IPS-NIHi7 (cell line): ENCODE data around the gene FBL.
"Not testable (repeated sequence)": the region's sequence is repeated elsewhere in the genome, so short reads cannot be mapped to it uniquely, and the experiment has no call there.

Experiments
- DNase-seq: peaks from one replicate; pipeline ENCODE4 v3.0.0; 2012; ENCODE audit warnings: mixed read lengths; ENCODE audit errors: extremely low spot score

FBL gene

DNA sequence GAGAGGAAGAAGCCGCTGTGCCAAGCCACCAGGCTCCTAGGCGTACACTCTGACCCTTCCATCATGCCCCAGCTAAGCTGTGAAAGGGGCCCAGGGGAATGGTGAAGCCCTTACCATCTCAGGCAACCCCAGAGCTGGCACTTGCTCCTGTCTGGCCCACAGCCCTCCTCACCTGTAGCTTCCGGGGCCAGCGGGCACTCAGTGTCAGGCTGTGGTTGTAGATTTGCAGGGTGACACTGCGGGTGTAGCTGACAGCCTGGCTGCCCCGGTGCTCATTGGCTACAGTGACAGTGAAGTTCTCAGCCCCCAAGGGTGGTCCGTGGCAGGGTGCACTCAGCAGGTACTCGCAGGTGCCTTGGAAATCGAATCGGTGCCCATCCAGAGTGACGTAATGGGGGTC lies 30.3 kb upstream of the FBL start:
- not testable (repeated sequence) for DNase-seq

DNA sequence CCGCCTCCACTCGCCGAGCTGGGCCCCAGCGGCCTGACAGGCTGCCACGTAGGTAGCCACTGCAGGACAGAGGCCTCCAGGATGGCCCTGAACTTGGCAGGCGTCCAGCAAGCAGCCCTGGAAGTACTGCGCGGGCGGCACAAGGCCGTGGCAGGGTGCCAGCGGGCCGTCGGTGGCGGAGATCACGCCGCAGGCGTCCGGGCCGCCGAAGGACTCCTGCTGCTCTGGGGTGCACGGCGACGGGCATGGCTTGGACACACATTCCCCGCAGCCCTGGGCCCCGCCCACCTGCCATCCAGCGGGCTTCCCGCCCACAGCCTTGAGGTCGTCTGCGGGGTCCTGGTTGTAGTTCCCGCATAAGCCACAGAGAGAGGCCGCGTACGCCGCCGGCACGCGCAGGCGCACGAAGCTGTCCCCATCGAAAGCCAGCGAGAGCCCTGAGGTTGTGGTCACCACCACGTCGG lies 29.3 kb upstream of the FBL start:
- DNase-seq = not testable (repeated sequence)

DNA sequence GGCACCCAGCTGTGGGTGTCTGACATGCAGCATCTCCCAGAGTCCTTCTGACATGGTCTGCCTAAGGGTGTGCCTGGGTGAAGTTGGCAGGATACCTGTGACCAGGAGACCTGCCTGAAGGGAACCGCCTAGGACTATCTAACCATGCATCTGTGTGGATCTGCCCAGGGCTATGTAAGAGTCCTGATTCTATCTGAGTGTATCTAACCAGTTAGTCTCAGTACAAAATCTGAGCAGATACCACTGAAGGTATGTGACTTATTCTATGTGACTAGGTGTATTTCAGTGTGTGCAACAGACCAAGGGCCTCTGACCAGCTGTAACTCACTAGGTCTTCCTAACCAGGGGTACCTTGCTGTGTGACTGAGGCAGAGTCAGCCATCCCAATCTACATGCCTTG lies 28.2 kb upstream of the FBL start:
- no peak for DNase-seq

DNA sequence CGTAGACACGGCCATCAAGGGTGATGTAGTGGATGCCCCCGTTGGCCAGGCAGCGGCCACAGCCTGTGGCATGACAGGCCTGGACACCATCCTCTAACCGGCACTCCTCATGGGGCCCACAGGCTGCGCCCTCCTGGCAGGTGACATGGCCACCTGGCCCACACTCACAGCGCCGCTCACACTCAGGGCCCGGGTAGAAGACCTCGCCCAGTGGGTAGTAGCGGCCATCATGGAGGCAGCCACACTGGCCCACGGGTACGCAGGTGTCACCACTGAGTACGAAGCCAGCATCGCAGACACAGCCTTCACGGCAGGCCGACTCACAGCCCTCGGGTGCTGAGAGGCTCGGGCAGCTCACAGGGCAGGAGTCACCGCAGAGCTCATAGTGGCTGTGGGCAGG lies 27.2 kb upstream of the FBL start:
- no peak for DNase-seq

DNA sequence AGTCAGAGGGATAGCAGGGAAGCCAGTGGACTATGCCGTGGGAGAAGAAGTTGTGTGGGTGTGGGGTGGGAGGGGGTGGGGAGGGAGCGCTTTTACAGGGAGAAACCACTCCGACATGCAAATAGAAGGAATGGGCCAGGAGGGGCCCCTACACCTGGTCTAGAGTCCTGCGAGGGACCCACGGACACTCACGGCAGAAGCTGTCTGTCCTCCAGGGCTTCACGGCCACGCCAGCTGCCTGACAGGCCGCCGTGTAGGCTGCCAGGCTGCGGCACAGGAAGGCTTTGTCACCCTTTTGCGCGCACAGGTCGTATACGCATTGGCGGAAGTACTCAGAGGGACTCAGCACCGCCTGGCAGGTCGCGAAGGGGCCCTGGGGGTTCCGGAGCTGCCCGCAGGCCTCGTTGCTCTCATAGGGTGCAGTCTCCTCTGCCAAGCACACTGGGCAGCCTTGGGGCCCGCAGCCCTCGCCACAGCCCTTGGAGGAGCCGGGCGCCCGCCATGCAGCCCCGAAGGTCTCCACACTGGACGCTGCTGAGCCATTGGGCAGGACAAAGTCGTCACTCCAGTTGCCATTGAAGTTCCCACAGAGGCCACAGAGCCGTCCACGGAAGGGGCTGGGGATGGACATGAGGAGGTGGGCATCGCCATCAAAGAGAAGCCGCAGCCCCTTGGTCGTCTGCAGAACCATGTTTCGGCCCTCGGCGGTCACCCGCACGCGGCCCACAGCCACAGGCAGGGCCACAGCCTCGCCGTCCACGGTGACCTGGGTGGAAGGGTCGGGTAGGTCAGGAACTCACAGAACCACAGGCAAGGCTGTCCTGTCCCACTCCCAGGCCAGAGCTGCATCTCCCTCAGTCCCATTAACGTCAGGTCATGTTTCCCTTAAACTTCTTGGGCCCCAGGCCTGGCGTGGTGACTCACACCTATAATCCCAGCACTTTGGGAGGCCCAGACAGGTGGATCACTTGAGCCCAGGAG lies 26.0 kb upstream of the FBL start:
- DNase-seq = no peak

DNA sequence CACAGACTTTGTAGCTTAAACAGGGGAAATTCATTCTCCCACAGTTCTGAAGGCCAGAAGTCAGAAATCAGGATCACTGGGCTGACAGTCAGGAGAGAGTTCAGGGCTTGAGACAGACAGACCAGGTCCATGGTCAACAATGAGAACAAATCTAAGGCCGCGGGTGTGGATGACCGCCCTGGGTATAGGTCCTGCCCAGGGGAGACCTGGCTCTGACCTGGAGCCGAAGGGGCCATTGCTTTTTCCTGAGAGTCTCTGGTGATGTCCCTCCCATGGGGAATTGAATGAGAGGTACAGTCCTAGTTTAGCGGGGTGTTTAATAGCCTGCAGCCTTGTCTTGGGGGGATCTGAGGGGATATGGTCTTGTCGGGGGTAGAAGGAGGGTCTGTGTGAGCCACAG lies 25.2 kb upstream of the FBL start:
- no peak for DNase-seq

DNA sequence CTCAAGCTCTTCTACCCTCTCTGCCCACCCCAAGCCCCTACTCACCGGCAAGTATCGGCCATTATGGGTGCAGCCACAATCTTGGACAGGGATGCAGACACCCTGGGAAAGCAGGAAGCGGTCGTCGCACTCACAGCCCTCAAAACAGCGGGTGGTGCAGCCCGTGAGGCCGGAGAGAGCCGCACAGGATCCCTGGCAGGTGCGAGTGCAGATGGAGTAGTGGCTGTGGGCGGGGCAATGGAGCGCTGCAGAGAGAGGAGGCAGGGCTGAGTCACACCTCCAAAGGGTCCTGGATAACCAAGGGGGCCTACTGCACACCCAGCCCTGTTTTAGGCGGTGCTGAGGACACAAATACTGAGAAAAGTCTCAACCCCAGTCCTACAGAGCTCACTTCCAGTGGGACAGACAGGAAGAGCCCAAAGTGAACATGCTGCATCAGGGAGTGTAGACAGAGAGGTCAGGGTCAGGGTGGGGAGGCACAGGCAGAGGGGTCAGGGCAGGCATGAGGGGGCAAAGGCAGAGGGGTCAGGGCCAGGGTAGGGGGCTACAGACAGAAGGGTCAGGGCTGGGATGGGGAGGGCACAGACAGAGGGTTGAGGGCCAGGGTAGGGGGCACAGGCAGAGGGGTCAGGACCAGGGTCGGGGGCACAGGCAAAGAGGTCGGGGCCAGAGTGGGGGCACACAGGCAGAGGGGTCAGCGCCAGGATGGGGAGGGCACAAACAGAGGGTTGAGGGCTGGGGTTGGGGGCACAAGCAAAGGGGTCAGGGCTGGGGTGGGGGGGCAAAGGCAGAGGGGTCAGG lies 24.2 kb upstream of the FBL start:
- peak; percentile 83 for DNase-seq

DNA sequence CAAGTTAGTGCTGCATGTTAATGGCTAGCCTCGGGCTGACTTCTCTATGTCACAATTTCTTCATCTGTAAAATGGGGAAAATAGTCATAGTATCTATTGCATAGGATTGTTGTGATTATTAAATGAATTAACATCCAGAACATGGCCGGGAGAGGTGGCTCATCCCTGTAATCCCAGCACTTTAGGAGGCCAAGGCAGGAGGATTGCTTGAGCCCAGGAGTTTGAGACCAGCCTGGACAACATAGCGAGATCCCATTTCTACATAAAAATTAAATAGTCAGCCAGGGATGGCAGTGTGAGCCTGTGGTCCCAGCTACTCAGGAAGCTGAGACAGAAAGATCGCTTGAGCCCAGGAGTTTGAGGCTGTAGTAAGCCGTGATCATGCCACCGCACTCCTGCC lies 21.8 kb upstream of the FBL start:
- DNase-seq = no peak

DNA sequence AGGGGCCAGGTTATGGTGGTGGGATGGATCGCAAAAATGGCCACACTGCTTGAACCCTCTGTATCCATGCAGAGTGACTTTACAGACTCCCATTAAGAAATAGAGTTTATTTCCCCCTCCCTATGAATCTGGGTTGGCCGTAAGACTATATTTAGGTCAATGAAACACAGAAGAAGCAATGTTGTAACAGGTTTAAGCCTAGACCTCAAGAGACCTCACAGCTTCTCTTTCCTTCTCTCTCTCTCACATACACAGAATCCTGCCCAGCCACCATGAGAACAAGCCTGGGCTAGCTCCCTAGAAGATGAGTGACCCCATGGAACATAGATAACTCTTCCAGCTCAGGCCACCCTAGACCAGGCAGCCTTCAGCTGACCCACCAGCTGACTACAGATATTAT lies 21.0 kb upstream of the FBL start:
- no peak for DNase-seq

DNA sequence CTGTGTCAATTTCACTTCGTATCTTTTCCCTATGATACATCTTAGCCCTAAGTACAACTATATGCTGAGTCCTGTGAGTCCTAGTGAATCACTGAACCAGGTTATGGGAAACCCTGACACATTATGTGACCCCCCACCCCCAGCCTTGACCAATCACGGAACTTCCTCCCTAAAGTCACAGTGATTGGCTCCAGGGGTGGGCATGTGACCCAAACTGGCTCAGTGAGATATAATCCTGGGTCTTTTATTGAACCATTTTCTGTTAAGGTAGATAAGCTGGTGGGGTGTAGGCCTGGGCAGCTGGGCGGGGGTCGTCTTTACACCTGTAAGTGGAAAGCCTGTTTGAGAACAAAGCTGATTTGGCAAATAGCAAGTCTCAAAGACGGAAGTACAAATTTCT lies 19.8 kb upstream of the FBL start:
- DNase-seq = no peak

DNA sequence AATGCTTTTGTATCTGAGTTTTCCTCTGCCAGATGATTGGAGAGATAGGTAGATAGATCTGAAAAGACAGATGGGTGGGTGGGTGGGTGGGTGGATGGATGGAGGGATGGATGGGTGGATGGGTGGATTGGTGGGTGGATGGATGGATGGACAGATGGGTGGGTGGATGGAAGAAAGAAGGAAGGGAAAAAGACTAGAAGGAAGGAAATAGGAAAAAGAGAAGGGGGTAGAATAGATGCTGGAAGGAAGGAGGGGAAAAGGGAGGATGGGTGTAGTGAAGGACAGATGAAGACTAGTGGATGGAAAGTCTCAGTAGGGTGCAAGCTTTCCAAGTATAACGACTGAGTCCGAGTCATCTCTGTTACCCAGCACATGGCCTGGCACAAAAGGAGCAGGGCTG lies 19.0 kb upstream of the FBL start:
- DNase-seq = no peak

DNA sequence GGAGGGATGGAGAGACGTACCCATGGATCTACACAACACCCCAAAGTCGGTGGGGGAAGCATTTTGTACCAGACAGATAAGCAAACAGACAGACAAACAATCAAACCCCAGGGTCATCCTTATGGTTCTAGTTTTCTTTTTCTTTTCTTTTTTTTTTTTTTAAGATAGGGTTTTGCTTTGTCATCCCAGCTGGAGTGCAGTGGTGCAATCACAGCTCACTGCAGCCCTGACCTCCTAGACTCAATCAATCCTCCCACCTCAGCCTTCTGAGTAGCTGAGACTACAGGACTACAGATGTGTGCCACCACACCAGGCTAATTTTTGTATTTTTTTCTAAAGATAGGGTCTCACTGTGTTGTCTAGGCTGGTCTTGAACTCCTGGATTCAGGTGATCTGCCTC lies 17.9 kb upstream of the FBL start:
- DNase-seq = no peak

DNA sequence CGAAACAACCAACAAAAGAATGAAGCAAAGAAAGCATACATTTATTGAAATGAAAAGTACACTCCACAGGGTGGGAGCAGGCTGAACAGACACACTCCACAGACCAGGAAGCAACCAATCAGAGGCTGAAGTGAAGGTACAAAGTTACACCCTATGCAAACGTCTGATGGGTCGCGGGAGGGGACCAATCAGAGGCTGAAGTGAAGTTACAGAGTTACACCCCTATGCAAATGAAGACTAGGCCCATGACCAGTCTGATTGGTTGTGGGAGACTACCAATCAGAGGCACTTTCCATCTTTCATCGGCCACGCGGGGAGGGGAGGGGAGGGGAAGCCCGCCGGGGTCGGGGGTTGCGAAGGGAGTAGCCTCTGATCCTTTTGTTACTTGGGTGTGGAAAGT lies 12.4 kb upstream of the FBL start:
- DNase-seq = peak; percentile 37

DNA sequence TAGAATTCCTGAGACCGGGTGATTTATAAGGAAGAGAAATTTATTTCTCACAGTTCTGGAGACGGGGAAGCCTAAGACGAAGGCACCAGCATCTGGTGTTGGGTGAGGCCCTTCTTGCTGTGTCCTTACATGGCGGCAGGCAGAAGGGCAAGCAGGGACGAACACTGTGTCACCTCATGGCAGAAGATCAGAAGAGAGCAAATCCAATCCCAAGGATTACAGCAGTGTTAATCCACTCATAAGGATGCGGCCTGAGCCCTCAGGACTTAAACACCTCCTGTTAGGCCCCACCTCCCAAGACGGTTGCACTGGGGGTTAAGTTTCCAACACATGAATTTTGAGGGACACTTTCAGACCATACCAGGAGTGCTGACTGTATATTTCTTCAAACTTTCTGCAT lies 6.7 kb upstream of the FBL start:
- no peak for DNase-seq

DNA sequence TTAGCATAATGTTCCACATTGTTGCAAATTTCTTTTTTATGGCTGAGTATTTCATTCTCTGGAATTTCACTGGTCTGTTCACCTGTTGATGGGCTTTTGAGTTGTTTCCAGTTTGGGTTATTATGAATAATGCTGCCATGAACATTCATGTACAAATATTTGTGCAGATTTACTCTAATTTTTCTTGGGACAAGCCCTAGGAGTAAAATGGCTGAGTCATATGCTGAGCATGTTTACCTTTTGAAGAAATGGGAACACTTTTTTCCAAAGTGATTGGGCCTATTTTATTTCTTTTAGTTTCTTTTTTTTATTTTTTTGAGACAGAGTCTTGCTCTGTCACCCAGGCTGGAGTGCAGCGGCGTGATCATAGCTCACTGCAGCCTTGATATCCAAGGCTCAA lies 4.7 kb upstream of the FBL start:
- no peak for DNase-seq

DNA sequence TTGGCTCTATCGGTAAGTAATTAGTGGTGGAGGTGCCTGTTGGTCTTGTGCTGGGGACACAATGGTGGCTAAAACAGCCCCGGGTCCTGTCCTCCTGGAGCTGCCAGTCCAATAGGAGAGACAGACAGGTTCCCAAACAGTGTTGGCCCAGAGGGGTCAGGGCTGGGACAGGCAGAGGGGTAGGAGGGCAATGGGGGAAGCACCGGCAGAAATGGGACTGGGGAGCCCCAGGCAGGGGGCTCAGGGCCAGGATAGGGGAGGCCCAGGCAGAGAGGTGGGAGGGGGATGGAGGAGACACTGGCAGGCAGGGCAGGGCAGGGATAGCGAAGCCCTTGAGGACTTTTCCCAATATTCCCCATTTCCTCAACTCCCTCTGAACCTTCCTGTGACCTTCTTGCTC lies 2.2 kb upstream of the FBL start:
- no peak for DNase-seq

DNA sequence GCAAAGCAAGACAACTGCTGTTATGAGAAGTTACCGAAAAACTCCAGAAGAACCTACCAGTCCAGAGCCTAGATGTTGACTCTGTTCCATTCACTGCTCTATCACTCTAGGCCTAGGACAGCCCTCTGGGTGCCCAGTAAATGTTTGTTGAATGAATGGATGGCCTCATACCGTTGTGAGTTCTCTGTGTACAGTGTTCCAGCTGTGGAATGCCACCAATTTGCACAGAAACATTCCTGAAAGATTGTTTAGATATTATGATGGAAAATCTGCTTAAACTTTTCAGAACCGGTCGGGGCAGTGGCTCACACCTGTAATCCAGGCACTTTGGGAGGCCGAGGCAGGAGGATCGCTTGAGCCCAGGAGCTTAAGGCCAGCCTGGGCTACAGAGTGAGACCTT lies 1.3 kb upstream of the FBL start:
- DNase-seq = no peak

DNA sequence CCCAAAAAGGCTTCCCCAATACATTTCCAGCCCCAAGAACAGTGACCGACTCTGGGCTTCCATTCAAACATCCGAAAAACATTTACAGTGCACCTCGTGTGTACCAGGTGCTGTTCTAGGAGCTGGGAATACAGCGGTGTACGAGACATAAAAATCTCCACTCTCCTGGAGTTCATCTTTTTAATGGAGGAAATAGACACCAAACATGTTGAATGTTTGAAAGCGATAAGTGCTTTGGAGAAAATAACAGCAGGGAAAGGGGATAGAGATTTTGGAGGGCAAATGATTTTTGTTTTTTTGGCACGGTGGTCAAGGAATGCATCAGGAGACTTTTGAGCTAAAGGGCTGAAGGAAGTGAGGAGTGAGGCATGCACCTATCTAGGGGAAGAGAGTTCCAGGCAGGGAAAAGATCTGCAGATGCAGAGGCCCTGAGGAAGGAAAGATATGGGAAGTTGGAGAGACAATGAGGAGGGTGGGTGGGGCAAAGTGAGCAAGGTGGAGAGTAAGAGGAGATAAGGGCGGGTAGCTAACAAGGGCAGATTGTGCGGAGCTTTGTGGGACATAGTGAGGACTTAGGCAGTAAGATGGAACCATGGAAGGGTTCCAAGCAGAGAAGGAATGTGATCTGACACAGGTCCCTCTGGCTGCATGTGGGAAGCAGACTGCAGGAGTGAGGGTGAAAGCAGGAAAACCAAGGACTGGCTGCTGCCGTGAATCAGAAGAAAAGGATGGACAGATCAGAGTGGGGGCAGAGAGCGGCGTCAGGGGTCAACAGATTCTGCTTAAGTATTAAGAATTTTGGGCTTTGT lies 703 bp upstream of the FBL start:
- DNase-seq = peak; percentile 38

DNA sequence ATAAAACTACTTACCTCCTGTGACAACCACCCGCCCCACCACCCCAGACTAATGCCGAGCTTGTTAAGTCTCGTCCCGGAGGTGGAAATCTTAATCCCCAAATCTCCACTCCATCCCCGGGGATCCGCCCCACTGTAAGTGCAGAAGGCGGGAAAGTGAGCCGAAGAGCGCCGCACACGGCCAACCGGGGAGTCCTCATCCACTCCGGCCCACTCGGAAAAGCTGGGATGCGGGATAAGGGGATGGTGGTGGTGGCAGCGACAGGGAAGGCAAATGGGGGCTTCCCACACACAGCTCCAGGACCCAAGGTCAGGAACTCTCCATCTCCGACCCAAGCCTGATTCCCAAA lies 621 bp downstream of the FBL start:
- no peak for DNase-seq

DNA sequence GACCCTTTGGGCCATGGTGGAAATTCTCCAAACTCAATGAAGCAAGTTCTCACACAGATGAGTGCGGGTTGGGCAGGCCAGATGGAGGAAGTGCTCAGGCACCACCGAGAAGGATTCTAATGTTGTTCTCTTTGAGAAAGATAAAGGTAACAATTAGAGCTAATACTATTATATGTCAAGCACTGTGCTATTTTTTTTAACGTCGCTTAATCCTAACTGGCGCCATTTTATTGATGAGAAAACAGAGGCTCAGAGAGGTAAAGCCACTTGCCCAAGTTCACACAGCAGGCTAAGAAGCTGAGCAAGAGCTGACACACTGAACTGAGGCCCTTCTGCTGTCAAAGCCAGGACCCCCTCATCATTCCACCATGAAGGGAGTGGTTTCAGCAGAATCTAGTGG lies 1.0 kb downstream of the FBL start:
- no peak for DNase-seq

DNA sequence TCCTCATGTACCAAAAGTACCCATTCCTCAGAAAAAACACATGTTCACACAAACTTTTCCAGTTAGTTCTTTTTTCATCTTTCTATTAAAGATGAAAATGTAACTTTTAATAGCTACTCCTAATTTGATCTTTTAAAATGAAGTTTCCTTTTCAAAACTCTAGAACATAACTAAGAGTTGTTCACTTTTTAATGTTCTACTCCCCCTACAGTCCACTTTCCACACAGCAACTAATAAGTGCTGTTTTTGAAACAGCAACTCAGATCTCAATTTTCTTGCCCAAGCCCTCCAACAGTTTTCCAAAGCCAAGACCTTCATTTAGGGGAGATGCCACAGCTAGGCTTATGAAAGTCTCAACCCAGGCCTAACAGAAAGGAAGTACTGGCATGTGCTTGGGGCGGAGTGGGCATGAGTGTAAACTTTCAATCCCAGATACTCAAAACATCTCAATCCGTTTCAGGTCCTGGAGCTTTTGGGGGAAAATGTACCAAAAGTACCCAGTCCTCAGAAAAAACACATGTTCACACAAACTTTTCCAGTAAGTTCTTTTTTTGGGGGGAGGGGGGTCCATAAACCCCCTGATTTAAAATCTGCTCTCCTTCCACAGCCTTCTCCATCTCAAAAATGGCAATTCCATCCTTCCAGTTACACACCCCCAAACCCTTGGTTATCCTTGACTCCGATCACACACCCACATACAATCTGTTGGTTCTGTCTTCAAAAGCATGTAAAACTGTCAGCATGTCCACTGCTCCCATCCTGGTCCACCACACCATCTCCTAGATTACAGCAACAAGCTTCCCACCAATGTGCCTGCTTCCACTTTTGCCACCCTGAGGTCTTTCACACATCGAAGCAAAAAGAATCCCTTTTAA lies 2.0 kb downstream of the FBL start:
- no peak for DNase-seq
